Islet of Langerhans (tissue), 1 donor: ENCODE results near the gene ARFGEF3.
"Not testable (repeated sequence)": the region's sequence is repeated elsewhere in the genome, so short reads cannot be mapped to it uniquely, and the experiment has no call there.

ENCODE experiments used
- FAIRE-seq: peaks from one replicate; lab custom pipeline; 2011; peaks lifted over from hg19 to GRCh38; lab: Jason Lieb, UNC

ARFGEF3 gene

GRCh38 chr6:138175596-138175995, 13.9 kb downstream of the ARFGEF3 start:
- FAIRE-seq: no peak

- peak; percentile 45 for FAIRE-seq
Observed at GRCh38 chr6:138176652-138177232, 15.0 kb downstream of the ARFGEF3 start.

GRCh38 chr6:138182939-138183789, 21.4 kb downstream of the ARFGEF3 start:
- FAIRE-seq: no peak

- no peak for FAIRE-seq
Observed at GRCh38 chr6:138183790-138184134, 22.0 kb downstream of the ARFGEF3 start.

- FAIRE-seq: no peak
Observed at GRCh38 chr6:138184230-138184629, 22.5 kb downstream of the ARFGEF3 start.

GRCh38 chr6:138187156-138187555, 25.4 kb downstream of the ARFGEF3 start:
- FAIRE-seq: no peak

GRCh38 chr6:138188278-138188941, 26.7 kb downstream of the ARFGEF3 start:
- no peak for FAIRE-seq

GRCh38 chr6:138194287-138194686, 32.5 kb downstream of the ARFGEF3 start:
- no peak for FAIRE-seq

GRCh38 chr6:138196122-138196738, 34.5 kb downstream of the ARFGEF3 start:
- FAIRE-seq: peak; percentile 13

GRCh38 chr6:138197570-138197969, 35.8 kb downstream of the ARFGEF3 start:
- FAIRE-seq: no peak

GRCh38 chr6:138198430-138199091, 36.8 kb downstream of the ARFGEF3 start:
- FAIRE-seq: no peak

- FAIRE-seq: no peak
Observed at GRCh38 chr6:138201836-138202235, 40.1 kb downstream of the ARFGEF3 start.

GRCh38 chr6:138203315-138203714, 41.6 kb downstream of the ARFGEF3 start:
- no peak for FAIRE-seq

GRCh38 chr6:138204303-138204702, 42.6 kb downstream of the ARFGEF3 start:
- no peak for FAIRE-seq

- peak; percentile 9 for FAIRE-seq
Observed at GRCh38 chr6:138204792-138205384, 43.1 kb downstream of the ARFGEF3 start.

GRCh38 chr6:138205437-138206094, 43.8 kb downstream of the ARFGEF3 start:
- FAIRE-seq: peak; percentile 98

- no peak for FAIRE-seq
Observed at GRCh38 chr6:138206862-138207261, 45.1 kb downstream of the ARFGEF3 start.

GRCh38 chr6:138211048-138211581, 49.4 kb downstream of the ARFGEF3 start:
- FAIRE-seq: no peak

GRCh38 chr6:138211601-138212000, 49.9 kb downstream of the ARFGEF3 start:
- FAIRE-seq: no peak

- not testable (repeated sequence) for FAIRE-seq
Observed at GRCh38 chr6:138212530-138212929, 50.8 kb downstream of the ARFGEF3 start.
